Left ventricle myocardium superior (tissue), 1 donor: ENCODE results near the gene TMED6. TPM values are rescaled to one million over a fixed set of nuclear protein-coding genes. Genes with fewer than 3 reads are reported as not detected.
"Not testable (repeated sequence)": the region's sequence is repeated elsewhere in the genome, so short reads cannot be mapped to it uniquely, and the experiment has no call there.

ENCODE experiments used
- ATAC-seq: fragments of 200-7000 bp; cut with Tn5 transposase; one replicate; pipeline ENCODE4 v1.9.1; 2020; ENCODE audit warnings: mild to moderate bottlenecking, moderate library complexity
- DNase-seq: peaks from one replicate; pipeline ENCODE4 v3.0.0-alpha.2; 2020
- intact Hi-C: fragments of 100-400 bp; cut with micrococcal nuclease; formaldehyde crosslinking; loops from one replicate; pipeline ENCODE4 v1.11.0; 2022
- total RNA-seq: library from RNA; stranded (reverse); fragmentation: NEBNext Ultra II Directional; extraction: Animal tissue kit (Norgen Biotek cat#: 25700); gene quantifications from one replicate; pipeline ENCODE4 v1.2.1, GENCODE V29; 2021
- donor health status: DM: no; HTN: yes; CAD: no; lungs with severe emphysema.

TMED6 gene
- total RNA-seq, 1 donor from 2014 or later = not detected

DNA sequence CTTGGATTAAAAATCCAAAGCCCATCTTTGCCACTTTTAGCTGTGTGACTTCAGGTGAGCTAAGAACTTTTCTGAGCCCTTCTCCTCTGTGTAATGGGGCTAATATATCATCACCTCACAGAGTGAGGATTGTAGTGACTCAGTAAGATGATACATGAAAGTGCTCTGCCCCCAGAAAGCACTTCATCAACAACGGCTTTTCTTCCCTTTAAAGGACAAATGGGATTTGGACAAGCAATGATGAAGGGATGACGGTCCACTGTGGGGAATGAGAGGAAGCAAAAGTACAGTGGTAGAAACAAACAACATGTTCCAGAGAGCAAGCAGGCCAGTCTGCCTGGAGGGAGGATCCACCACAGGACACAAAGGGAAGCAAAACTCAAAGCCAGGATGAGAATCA is 14.3 kb upstream of the TMED6 start:
- ATAC-seq (no peak), DNase-seq (no peak)
- intact Hi-C loops = no loop called here

DNA sequence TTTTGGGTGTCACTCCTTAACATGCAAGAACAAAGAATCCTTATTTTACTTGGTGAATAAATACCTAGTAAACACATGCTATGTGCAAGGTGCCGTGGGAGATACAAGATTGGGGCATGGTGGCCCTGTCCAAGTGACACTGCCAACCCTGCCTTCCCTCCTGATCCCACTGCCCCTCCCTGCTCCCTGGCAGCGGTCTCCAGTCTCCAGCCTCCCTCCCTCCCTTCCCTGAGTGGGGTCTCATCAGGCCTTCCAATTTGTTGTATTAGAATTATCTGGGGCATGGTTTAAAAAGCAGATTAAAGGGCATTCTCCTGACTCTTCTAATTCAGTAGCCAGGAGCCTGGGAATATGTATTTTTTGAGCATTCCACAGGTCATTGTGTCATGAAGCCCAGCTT is 12.5 kb upstream of the TMED6 start:
- ATAC-seq = no peak
- intact Hi-C loops = no loop called here
- no peak for DNase-seq

DNA sequence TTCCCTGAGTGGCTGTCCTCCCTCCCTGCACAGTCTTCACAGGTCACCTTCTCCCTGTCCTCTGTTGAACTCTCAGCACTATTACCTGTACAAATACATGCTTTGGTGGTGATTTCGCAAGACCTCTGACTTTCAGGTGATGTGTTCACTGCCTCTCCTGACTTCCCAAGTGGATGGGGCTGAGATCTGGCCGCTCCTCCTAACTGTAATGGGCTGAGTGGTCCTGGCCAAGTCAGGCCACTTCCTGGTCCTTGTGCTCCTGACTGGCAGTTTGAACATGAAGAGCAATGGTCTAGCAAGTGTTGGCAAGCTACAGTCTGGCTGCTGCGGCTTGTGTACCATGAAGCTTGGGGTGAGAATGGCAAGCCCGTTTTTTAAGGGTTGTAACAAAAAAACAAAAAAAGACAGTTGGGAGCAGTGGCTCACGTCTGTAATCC is 11.7 kb upstream of the TMED6 start:
- intact Hi-C loops = no loop called here
- no peak for DNase-seq
- ATAC-seq = peak; percentile 26

DNA sequence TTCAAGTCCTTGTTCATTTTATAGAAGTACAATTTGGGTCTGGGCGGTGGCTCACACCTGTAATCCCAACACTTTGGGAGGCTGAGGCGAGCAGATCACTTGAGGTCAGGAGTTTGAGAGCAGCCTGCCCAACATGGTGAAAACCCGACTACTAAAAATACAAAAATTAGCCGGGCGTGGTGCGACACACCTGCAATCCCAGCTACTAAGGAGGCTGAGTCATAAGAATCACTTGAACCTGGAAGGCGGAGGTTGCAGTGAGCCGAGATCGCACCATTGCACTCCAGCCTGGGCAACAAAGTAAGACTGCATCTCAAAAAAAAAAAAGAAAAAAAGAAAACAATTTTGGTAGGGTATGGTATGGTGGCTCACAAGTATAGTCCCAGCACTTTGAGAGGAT is 8.5 kb upstream of the TMED6 start:
- intact Hi-C loops = not testable (repeated sequence)

DNA sequence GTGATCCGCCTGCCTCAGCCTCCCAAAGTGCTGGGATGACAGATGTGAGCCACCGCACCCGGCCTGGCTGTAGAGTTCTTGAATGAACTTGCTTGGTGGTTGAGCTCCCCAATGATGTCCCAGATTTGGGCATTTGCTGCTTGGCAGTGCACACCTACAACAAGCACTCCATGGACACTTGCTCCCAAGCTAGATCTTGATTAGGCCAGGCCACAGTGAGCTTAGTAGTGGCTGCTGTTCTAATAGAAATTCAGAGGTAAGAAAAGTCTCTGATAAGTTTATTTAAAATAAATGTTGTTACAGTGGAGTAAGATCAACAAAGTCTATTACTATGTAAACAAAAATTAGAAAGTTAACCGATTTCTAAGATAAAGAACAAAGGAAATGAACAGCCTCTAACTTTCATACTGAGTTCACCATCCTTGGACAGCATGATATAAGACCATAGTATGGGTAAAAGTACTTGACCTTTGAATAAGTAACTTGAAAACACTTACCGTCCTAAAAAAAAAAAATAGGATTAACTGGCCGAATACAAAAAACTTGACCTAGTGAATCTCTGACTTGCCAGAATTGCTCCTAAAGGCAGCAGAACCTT is 951 bp downstream of the TMED6 start:
- DNase-seq (no peak), ATAC-seq (no peak)
- intact Hi-C loops = no loop called here

More for the DNA sequence above, 8.5 kb upstream of the TMED6 start:
- ATAC-seq, DNase-seq: not testable (repeated sequence)

DNA sequence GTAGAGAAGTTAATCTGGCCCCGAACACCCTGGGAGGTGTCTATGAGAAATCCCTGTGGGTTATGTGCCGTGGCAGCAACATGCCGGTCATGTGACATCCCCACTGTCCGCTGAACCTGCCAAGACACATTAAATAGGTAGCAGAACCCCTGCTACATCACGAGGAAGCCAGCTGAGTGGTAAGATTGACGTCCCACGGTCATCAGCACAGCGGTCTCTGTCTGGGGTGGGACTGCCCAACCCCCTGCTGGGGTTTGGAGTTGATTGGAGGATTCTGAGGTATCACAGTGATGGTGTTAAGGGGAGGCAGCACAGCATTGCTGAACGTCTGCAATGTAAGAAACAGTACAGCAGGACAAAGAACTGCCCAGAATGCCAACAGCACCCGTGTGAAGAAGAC is 2.0 kb downstream of the TMED6 start:
- intact Hi-C loops = no loop called here
- no peak for DNase-seq
- ATAC-seq = no peak

DNA sequence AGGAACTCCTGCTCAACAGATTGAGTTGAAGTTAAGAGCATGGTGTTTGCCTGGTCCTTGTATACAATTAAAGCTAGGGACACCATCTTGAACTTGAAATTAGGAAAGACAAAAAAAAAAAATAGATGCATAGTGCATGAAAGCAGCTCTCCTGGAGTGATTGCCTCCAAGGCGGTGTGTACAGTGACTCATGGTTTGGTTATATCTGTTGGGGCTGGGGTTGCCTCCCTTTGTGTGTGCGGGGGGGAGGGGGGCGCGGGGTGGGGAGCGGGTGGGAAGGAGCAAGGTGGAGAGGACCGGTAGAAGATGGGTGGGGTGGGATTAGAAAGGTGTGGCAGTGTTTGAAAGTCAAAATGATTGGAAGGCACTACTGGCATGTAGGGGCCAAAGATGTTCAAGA is 3.4 kb downstream of the TMED6 start:
- no peak for ATAC-seq
- DNase-seq = no peak
- intact Hi-C loops = no loop called here

DNA sequence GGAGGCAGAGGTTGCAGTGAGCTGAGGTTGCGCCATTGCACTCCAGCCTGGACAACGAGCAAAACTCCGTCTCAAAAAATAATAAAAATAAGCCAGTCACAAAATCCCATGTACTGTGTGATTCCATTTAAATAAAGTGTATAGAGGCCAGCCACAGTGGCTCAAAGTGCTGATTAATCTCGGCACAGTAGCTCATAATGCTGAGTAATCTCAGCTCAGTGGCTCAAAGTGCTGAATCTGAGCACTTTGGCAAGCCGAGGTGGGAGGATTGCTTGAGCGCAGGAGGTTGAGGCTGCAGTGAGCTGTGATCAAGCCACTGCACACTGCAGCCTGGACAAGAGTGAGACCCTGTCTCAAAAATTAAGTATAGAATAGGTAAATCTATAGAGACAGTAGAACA is 4.9 kb downstream of the TMED6 start:
- ATAC-seq = no peak
- DNase-seq = no peak
- intact Hi-C loops = no loop called here

DNA sequence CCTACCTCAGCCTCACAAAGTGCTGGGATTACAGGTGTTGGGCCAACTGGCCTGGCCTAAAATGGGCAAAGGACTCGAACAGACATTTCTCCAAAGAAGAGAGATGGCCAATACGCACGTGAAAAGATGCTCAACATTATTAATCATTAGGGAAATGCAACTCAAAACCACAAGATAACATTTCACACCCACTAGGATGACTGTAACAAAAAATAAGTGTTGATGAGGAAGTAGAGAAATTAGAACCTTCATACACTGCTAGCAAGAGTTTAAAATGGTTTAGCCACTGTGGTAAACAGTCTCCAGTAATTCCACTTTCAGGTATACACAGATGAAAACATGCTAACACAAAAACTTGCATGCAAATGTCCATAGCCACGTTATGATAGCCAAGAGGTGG is 5.7 kb downstream of the TMED6 start:
- ATAC-seq (no peak), DNase-seq (no peak)
- intact Hi-C loops = no loop called here

DNA sequence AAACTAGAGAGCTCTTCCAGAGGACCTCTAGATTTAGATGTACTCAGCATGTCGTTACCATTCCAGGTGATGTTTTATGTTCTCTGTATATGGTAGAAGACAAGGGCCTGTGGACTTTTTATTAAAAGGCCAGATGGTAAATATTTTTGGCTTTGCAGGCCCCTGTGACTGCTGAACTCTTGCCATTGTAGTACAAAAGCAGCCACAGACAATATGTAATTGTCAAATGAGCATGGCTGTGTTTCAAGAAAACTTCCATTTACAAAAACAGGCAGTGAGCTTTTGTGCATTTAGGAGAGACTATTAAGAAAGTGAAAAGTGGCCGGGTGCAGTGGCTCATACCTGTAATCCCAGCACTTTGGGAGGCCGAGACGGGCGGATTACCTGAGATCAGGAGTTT is 7.4 kb downstream of the TMED6 start:
- intact Hi-C loops = no loop called here
- ATAC-seq (no peak), DNase-seq (no peak)

DNA sequence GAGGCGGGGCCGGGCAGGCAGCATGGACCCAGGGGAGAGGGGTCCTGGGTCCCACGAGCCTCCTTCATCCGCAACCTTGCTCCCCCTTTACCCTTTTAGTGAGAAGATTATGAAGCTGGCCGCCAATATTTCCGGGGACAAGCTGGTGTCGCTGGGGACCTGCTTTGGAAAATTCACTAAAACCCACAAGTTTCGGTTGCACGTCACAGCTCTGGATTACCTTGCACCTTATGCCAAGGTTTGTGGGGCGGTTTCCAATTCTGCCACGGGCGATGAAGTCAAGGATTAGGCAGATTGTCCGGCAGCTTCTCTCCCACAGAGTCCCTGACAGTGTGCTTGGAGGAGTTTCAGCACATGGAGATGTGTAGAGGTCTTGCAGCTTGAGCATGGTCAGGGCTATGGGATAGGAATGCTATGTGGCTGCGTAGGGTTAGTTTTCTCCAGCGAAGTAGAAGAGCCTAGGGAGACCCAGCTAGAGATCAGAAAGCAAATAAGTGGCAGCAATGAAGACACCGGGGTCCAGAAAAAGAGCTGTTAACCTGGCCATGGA is 11.4 kb downstream of the TMED6 start:
- no peak for ATAC-seq
- intact Hi-C loops = no loop called here
- DNase-seq = no peak

DNA sequence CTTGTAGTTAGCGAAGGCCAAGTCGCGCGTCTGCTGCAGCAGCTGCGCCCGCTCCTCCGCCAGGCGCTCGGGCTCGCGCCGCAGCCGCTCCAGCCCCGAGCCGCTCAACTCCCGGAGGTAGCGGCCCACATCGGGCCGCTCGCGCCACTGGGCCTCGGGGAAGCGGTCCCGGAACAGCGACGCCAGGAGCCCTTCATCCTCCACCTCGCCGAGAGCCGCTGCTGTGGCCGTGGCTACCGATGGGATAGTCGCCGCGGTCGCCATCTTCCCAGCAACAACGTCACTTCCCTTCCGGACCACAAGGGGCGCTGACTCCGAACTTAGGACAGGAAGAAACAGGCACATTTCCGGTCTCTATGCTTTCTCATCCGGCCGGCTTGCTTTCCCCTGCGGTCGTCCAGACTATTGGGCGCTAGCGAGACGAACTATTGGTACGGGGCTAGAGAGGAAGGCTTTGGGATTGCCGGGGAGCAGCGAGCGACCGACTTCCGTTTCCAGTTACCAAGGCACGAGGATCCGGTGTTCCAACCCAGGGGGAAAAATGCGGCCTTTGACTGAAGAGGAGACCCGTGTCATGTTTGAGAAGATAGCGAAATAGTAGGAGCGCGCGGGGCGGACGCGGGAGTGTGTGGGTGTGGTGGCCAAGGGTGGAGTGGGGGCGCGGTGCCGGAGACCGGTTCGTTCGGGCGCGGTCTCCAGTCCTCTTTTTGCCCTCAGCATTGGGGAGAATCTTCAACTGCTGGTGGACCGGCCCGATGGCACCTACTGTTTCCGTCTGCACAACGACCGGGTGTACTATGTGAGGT is 12.1 kb downstream of the TMED6 start, which contains the start of the genes COG8 and NIP7:
Gene COG8 (minus strand): TSS at position 276 of the 806 bp plus-strand sequence. CDS start 12 bp downstream, at position 264.
Gene NIP7 (plus strand): TSS at position 484 of the 806 bp plus-strand sequence. CDS start 58 bp downstream, at position 542.
- intact Hi-C loops = no loop called here
- DNase-seq (peak; percentile 95), ATAC-seq (peak; percentile 99)

DNA sequence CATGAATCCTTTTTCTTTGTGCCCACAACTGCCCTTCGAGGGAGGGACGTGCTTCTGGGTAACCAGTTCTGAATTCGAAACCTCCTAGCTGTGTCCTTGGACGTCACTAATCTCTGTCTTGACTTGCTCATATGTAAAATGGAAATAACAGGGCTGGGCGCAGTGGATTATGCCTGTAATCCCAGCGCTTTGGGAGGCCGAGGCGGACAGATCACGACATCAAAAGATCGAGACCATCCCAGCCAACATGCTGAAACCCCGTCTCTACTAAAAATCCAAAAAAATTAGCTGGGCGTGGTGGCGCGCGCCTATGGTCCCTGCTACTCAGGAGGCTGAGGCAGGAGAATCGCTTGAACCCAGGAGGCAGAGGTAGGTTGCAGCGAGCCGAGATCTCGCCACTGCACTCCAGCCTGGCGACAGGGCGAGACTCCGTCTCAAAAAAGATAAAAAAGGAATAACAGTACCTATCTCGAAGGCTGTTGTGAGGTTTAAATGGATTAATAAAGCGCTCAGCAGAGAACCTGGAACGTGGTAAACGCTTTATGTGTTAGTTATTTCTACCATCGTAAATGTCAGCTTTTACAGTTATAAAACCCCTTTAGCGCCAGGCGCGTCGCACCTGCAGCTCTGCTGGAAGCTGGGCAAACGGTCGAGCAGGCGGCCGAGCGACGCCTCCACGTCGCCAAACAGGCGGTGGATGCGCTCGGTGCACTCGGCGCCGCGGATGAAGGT is 12.9 kb downstream of the TMED6 start:
- no peak for ATAC-seq
- DNase-seq = no peak
- intact Hi-C loops = no loop called here

DNA sequence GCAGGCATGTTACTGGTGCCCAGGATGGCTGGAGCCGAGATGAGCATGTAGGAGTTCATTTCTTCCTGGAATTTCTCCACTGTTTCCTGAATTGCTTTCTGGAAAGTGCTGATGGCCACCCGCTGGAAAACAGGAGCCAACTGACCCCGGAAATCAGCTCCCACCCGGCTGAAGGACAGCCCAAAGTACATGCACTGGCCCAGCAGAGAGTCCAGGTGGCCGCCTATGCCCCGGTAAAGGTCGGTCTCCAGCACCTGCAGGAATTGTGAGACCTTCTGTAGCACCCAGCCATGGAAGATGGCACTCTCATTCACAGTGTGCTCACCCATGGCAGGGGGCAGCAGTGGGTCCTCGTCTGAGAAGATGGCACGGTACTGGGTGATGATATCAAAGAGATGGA is 16.9 kb downstream of the TMED6 start:
- intact Hi-C loops = no loop called here
- no peak for ATAC-seq
- DNase-seq = no peak

DNA sequence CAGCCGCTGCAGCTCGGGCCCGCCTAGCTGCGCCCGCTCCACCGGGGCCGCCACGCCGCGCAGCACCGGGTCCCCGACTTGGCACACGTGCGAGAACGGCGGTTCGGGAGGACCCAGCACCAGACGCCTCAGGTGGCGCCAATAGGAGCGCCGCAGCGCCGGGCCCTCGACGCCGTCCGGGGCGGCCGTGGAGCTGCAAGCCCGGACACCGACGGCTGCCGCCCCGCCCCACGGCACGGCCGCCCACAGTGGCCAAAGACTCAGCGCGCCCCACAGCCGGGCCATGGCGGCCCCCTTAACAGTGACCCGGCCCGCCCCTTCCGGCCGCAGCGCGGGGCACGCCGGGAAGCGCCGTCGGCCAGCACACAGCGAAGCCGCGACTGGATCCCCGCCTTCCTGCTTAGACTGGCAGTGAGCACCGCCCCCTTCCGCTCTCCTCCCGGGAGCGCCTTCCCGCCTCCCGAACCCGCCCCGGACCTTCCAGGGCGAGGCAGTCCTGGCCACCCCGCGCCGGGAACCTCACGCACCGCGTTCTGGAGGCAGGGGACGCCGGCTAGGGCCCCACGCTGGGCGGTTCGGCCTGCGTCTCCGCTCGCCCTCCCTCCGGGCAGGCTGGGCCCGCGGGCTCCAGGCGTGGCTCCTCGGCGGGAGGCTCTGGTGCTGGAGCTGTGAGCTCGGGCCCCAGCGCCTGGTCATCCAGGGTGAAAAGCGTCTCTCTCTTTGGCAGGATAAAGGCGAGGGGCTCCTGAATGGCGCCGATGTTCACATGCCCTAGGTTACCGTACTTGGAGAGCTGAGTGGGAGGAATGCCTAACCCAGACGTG is 21.1 kb downstream of the TMED6 start, which contains the start of gene PDF:
Gene PDF (minus strand): TSS at position 303 of the 824 bp plus-strand sequence. CDS start 18 bp downstream, at position 285.
- intact Hi-C loops = no loop called here
- DNase-seq (peak; percentile 97), ATAC-seq (peak; percentile 98)

DNA sequence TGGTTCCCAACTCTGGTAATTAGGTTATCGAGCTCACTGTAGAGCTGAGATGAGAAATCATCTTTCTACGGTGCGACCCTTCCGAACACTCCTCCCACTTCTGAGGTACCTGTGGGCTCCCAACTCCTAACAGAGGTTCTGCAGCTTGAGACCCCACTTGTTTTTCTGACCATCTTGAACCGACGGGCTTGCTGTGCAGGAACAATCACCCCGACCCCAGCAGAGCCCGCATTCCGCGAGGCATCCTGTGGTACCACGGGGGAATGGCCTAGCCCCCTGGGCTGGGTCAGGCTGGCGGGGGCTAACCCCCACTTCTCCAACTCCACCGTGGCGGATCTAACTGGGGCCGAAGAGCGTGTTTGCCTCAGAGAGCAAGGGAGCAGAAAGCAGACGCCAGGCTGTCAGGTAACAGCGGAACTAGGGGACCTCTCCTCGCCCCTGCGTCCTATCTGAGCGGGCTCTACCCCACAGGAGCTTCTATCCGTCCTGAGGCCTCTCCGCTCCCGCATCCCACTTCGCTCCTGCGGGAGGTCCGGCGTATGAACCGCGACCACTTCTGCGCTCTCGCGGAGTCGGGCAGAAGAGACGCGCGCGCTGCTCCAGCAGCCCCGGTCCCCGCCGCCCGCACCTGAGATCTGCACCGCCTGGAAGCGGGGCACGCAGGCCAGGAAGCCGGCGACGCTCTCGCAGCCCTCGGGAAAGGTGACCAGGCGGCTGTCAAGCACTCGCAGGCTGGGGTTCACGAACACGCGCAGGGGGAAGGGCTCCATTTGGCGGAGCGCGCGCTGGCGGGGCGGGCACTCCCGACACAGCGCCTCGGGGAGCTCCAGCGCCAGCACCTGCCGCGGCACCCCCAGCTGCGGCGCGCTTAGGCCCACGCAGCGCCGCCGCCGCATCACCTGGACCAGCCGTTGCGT is 22.0 kb downstream of the TMED6 start:
- intact Hi-C loops = no loop called here
- ATAC-seq (peak; percentile 40), DNase-seq (peak; percentile 56)

DNA sequence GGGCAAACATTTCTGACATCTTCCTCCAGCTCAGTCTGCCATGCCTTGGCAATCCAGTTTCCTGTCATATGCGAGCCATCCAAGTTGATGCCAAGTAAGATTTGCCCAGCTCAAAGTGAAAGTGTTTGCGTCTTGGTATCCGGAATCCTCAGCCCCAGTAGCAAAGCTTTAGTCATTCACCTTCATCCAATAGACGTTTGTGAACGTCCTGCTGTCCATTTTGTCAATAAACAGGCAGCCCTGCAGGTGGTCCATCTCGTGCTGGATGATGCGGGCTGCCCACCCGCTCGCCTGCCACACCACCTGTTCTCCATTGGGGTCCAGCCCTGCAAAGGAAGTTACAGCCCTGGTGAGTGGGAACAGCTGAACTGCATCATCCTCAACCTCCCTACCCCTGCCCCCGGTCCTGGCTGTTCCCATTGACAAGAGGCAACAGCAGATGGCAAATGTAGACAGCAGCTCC is 22.7 kb downstream of the TMED6 start:
- no peak for ATAC-seq
- no peak for DNase-seq
- intact Hi-C loops = no loop called here
